ENCODE results near the gene CAPZB.

- TF ChIP-seq CTCF (IDR thresholded peaks at IDR 0.05; ENCODE audit: low read length) (no peak), EZH2 (IDR thresholded peaks at IDR 0.05; ENCODE audit: borderline replicate concordance, low read length) (no peak)
Observed at GRCh38 chr1:19412654-19413053, 72.7 kb downstream of the CAPZB start.

Data from OCI-LY1 (cell line).